Stimulated activated memory B cell treated with anti-CD40 and anti-IgM and Interleukin-4, amounts not matched to agents 10 μg/mL and 1 μg/mL and 100 μg/mL, for 72 hours (primary cell): Measurements from ENCODE around the gene DHRS7.

Source experiments
- ATAC-seq: fragments of 150-1000 bp; cut with Tn5 transposase; 2 replicates; pipeline ENCODE4 v1.10.0; 2021
- H3K27ac Mint-ChIP-seq: one replicate; pipeline ENCODE4 v1.8.0; 2022; ENCODE audit warnings: mild to moderate bottlenecking, mixed read lengths
- H3K27me3 Mint-ChIP-seq: one replicate; pipeline ENCODE4 v1.8.0; 2022; ENCODE audit warnings: mixed read lengths
- H3K36me3 Mint-ChIP-seq: one replicate; pipeline ENCODE4 v1.8.0; 2022; ENCODE audit warnings: mixed read lengths
- H3K4me1 Mint-ChIP-seq: one replicate; pipeline ENCODE4 v1.8.0; 2022; ENCODE audit warnings: mixed read lengths
- H3K4me3 Mint-ChIP-seq: one replicate; pipeline ENCODE4 v1.8.0; 2022; ENCODE audit warnings: mild to moderate bottlenecking, moderate library complexity, mixed read lengths
- H3K9me3 Mint-ChIP-seq: one replicate; pipeline ENCODE4 v1.8.0; 2022; ENCODE audit warnings: mixed read lengths

The DHRS7 gene

DNA sequence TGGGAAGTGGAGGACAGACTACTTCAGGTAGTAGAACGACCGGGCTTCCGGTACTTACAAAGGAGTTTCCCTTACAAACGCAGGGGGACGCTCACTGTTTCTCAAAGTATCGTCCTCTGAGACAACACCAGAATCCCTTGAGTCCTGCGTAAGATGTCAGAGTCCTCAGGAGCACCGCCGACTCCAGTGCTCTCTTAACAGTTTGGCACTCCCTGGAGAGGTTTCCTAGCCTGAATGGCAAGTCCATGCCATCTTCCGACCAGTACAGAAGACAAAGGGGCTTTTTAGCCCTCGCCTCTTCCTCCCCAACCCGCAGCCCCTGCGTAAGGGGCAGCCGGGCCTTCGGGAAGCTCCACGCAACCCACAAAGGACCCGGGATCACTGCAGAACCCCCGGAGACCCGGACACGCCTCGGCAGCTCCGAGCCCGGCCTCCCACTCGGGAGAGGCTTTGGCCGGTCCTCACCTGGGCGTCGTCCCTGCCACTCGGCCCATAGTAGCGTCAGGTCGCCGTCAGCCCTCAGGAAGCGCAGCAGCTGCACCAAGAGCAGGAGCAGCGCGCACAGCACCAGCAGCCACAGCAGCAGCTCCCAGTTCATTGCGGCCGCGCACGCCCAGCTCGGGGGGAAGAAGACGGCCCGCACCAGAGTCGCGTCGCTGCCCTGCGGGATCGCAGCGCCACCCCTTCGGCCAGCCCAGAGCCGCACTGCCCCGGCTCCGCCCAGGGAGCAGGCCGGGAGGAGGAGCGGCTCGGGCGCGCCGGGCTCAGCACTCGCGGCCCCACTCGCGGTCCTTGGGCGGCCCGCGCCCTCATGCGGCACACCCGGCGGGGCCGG, at the start of gene DHRS7:
TSS of gene DHRS7 (minus strand) at position 687 of the 835 bp plus-strand sequence. CDS start at position 598, 89 bp downstream.
- Mint-ChIP-seq H3K36me3 (peaks cover 6% of the 10 kb centered on the region), H3K4me3 (peak within 1 kb of the TSS; percentile 95), H3K27me3 (no peaks in the 10 kb centered on the region), H3K9me3 (no peaks in the 10 kb centered on the region), H3K27ac (peak within 1 kb of the TSS; percentile 98), H3K4me1 (peaks cover 41% of the 10 kb centered on the region)
- peak; percentile 97 for ATAC-seq

GRCh38 chr14:60214415-60215126, 49.4 kb upstream of the DHRS7 start:
- Mint-ChIP-seq H3K27ac (no peak overlapping the region), H3K4me3 (no peak overlapping the region), H3K9me3 (peaks cover under 1% of the 10 kb centered on the region), H3K4me1 (peaks cover 15% of the 10 kb centered on the region), H3K36me3 (no peaks in the 10 kb centered on the region), H3K27me3 (peaks cover under 1% of the 10 kb centered on the region)
- no peak for ATAC-seq

DNA sequence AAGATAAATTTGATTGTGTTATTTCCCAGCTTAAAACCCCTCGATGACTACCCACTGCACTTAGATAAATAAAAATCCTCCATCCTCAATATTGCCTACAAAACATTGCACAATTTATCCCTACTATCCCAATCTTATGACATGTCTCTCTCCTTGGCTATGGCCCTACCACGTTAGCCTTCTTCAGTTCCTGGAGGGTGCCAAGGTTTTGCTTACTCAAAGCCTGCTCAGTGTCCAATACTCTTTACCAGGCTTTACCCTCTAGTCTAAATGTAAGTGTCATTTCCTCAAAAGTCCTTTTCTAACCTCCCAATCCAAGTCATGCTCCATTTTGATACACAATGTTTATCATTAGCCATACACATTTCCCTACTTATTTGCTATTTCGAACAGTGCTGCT, 48.8 kb upstream of the DHRS7 start:
- H3K4me3 Mint-ChIP-seq, result no peak overlapping the region
- peaks cover 15% of the 10 kb centered on the region for H3K4me1 Mint-ChIP-seq
- peaks cover 6% of the 10 kb centered on the region for H3K27me3 Mint-ChIP-seq
- peaks cover 6% of the 10 kb centered on the region for H3K9me3 Mint-ChIP-seq
- H3K36me3 Mint-ChIP-seq, result no peaks in the 10 kb centered on the region
- H3K27ac Mint-ChIP-seq, result no peak overlapping the region
- ATAC-seq, result no peak

GRCh38 chr14:60212503-60213371, 47.5 kb upstream of the DHRS7 start:
- peaks cover 6% of the 10 kb centered on the region for H3K9me3 Mint-ChIP-seq
- ATAC-seq, result peak; percentile 88
- peak overlapping the region; percentile 49 for H3K27ac Mint-ChIP-seq
- H3K36me3 Mint-ChIP-seq, result no peaks in the 10 kb centered on the region
- H3K4me3 Mint-ChIP-seq, result no peak overlapping the region
- H3K4me1 Mint-ChIP-seq, result peaks cover 15% of the 10 kb centered on the region
- peaks cover 8% of the 10 kb centered on the region for H3K27me3 Mint-ChIP-seq

- no peak for ATAC-seq
- H3K4me3 Mint-ChIP-seq, result no peak overlapping the region
- peaks cover 6% of the 10 kb centered on the region for H3K9me3 Mint-ChIP-seq
- H3K27me3 Mint-ChIP-seq, result peaks cover 20% of the 10 kb centered on the region
- H3K27ac Mint-ChIP-seq, result no peak overlapping the region
- H3K36me3 Mint-ChIP-seq, result no peaks in the 10 kb centered on the region
- peaks cover 21% of the 10 kb centered on the region for H3K4me1 Mint-ChIP-seq
Measured at GRCh38 chr14:60211153-60211552, 46.0 kb upstream of the DHRS7 start.

DNA sequence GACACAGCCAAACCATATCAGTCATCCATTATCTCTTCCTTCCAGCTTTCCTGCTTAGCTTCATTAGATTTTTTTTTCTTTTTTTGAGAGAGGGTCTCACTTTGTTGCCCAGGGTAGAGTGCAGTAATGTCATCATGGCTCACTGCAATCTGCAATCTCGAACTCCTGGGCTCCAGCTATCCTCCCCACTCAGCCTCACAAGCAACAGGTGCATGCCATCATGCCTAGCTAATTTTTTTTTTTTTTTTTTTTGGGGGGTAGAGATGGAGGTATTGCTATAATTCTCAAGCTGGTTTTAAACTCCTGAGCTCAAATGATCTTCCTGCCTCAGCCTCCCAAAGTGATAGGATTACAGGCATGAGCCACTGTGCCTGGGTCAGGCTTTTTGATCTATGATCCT, 45.5 kb upstream of the DHRS7 start:
- H3K4me3 Mint-ChIP-seq, result no peak overlapping the region
- peaks cover 6% of the 10 kb centered on the region for H3K9me3 Mint-ChIP-seq
- no peak overlapping the region for H3K27ac Mint-ChIP-seq
- peaks cover 24% of the 10 kb centered on the region for H3K27me3 Mint-ChIP-seq
- H3K4me1 Mint-ChIP-seq, result peaks cover 21% of the 10 kb centered on the region
- no peaks in the 10 kb centered on the region for H3K36me3 Mint-ChIP-seq
- no peak for ATAC-seq

GRCh38 chr14:60206837-60207533, 41.8 kb upstream of the DHRS7 start:
- H3K4me1 Mint-ChIP-seq, result peaks cover 24% of the 10 kb centered on the region
- no peak overlapping the region for H3K4me3 Mint-ChIP-seq
- peaks cover 46% of the 10 kb centered on the region for H3K27me3 Mint-ChIP-seq
- H3K36me3 Mint-ChIP-seq, result no peaks in the 10 kb centered on the region
- peak; percentile 75 for ATAC-seq
- peaks cover 6% of the 10 kb centered on the region for H3K9me3 Mint-ChIP-seq
- H3K27ac Mint-ChIP-seq, result no peak overlapping the region

DNA sequence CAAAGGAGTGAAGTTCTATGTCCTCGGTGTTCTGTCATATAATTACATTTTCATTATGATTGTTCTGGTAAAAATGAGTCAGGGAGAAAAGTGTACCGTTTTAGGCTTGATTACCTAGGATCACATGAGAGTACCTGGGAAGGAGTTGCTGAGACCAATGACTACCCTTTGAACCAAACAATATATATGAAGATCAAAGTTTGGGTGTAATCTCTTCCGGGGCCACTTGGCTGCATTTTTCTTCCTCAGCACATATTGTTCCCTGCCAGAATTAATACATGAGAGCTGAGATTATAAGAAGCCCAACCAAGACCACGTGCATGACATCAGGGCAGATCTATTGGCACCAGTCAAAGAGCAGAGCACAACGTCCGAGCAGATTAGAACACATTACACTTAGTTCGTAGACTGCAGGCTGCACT, 41.1 kb upstream of the DHRS7 start:
- H3K4me1 Mint-ChIP-seq, result peaks cover 24% of the 10 kb centered on the region
- no peak for ATAC-seq
- peaks cover 10% of the 10 kb centered on the region for H3K9me3 Mint-ChIP-seq
- no peaks in the 10 kb centered on the region for H3K36me3 Mint-ChIP-seq
- H3K27ac Mint-ChIP-seq, result no peak overlapping the region
- peaks cover 46% of the 10 kb centered on the region for H3K27me3 Mint-ChIP-seq
- H3K4me3 Mint-ChIP-seq, result no peak overlapping the region

DNA sequence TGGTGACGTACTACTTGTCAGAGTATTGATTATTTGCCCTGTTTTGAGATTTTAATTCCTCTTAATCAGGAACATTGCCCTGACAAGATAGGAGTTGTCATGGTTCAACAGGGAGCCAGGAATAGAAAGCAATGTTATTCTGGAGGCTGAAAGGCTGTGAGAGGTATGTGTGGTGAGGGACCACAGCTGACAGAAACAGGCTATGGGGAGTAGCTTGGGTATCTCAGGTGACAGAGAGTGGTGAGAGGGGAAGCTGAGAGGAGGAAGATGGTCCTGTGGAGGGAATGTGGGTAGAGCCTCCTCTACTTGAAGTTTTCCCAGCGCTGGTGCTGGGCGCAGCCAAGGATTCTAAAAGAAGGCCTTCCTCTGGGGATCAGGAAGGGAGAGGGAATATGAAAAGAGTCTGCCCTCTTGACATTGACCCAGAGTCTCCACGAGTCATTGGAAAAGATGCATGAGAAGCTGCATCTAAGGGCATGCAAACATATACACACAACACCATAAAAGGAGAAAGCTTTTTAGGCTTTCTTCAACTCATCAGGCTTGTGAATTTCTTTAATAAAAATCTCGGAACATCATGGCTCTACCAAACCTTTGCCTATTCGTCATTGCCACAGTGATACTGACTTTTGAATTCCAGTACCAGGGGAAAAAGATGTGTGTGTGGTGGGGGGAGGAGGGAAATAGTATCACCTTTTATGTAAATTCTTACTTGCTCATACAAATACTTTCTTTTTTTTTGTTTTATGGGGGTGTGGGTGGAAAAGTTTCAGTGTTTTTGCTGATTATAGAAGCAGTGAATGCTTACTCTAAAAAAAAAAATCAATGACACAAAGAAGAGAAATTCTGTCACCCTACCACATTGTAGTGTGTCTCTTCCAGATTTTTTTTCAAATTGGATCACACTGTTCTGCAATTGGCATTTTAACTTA, 39.9 kb upstream of the DHRS7 start:
- H3K4me3 Mint-ChIP-seq, result no peak overlapping the region
- peak overlapping the region; percentile 43 for H3K27ac Mint-ChIP-seq
- H3K9me3 Mint-ChIP-seq, result peaks cover 11% of the 10 kb centered on the region
- peak; percentile 48 for ATAC-seq
- H3K36me3 Mint-ChIP-seq, result no peaks in the 10 kb centered on the region
- peaks cover 24% of the 10 kb centered on the region for H3K4me1 Mint-ChIP-seq
- H3K27me3 Mint-ChIP-seq, result peaks cover 46% of the 10 kb centered on the region

- peak; percentile 83 for ATAC-seq
- H3K9me3 Mint-ChIP-seq, result peaks cover 15% of the 10 kb centered on the region
- peak overlapping the region; percentile 43 for H3K27ac Mint-ChIP-seq
- H3K4me1 Mint-ChIP-seq, result peaks cover 24% of the 10 kb centered on the region
- H3K36me3 Mint-ChIP-seq, result peaks cover 8% of the 10 kb centered on the region
- peaks cover 48% of the 10 kb centered on the region for H3K27me3 Mint-ChIP-seq
- no peak overlapping the region for H3K4me3 Mint-ChIP-seq
Measured at GRCh38 chr14:60204104-60204842, 39.1 kb upstream of the DHRS7 start.

DNA sequence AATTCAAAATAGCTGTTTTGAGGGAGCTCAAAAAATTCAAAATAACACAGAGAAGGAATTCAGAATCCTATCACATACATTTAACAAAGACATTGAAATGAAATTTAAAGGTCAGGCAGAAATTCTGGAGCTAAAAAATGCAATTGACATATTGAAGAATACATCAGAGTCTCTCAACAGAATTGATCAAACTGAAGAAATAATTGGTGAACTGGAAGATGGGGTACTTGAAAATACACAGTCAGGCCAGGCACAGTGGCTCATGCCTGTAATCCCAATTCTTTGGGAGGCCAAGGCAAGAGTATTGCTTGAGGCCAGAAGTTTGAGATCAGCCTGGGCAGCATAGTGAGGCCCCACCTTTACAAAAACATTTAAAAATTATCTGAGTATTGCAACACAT, 34.1 kb upstream of the DHRS7 start:
- H3K27ac Mint-ChIP-seq, result no peak overlapping the region
- H3K9me3 Mint-ChIP-seq, result peaks cover 16% of the 10 kb centered on the region
- H3K36me3 Mint-ChIP-seq, result peaks cover 16% of the 10 kb centered on the region
- no peak overlapping the region for H3K4me3 Mint-ChIP-seq
- H3K27me3 Mint-ChIP-seq, result peaks cover 18% of the 10 kb centered on the region
- ATAC-seq, result no peak
- peaks cover 8% of the 10 kb centered on the region for H3K4me1 Mint-ChIP-seq

GRCh38 chr14:60197629-60198303, 32.6 kb upstream of the DHRS7 start:
- peaks cover 16% of the 10 kb centered on the region for H3K9me3 Mint-ChIP-seq
- H3K27me3 Mint-ChIP-seq, result peaks cover 10% of the 10 kb centered on the region
- no peak overlapping the region for H3K27ac Mint-ChIP-seq
- H3K36me3 Mint-ChIP-seq, result peaks cover 16% of the 10 kb centered on the region
- H3K4me1 Mint-ChIP-seq, result no peaks in the 10 kb centered on the region
- no peak overlapping the region for H3K4me3 Mint-ChIP-seq
- no peak for ATAC-seq

GRCh38 chr14:60196291-60196690, 31.1 kb upstream of the DHRS7 start:
- peaks cover 10% of the 10 kb centered on the region for H3K27me3 Mint-ChIP-seq
- peaks cover 16% of the 10 kb centered on the region for H3K36me3 Mint-ChIP-seq
- H3K4me1 Mint-ChIP-seq, result no peaks in the 10 kb centered on the region
- ATAC-seq, result no peak
- no peak overlapping the region for H3K27ac Mint-ChIP-seq
- no peak overlapping the region for H3K4me3 Mint-ChIP-seq
- peaks cover 13% of the 10 kb centered on the region for H3K9me3 Mint-ChIP-seq
